Endothelial cell of umbilical vein (primary cell): ENCODE measurements around the gene AEBP1. TPM values are rescaled to one million over a fixed set of nuclear protein-coding genes. Genes with fewer than 3 reads are reported as not detected.

ENCODE experiments used
- BruUV-seq: library from RNA; stranded (reverse); fragments of 400-500 nt; replicated peaks from 2 replicates; lab custom pipeline; 2021; lab: Mats Ljungman, UMichigan
- CTCF ChIA-PET: fragments of 300-600, 350-600 bp; sonication (Branson Sonifier 250); formaldehyde crosslinking; loops from one replicate; lab custom pipeline; 2021; ENCODE audit warnings: antibody characterized with exemption, inconsistent platforms; lab: Charles Lee
- POLR2A ChIA-PET: fragments of 300-600, 350-600 bp; sonication (Branson Sonifier 250); formaldehyde crosslinking; loops from one replicate; lab custom pipeline; 2021; ENCODE audit warnings: antibody characterized with exemption, inconsistent platforms; lab: Charles Lee
- DNase-seq: peaks from one replicate; pipeline ENCODE4 v3.0.0-alpha.2; 2011; ENCODE audit warnings: low read depth, low spot score
- FAIRE-seq: peaks from 2 replicates; lab custom pipeline; 2011; peaks lifted over from hg19 to GRCh38; lab: Jason Lieb, UNC
- H2AFZ ChIP-seq: 2 replicates; pipeline ENCODE4 v1.6.0; 2012; ENCODE audit warnings: low read depth, low read length, control low read depth, inconsistent platforms
- H3K27ac ChIP-seq: 2 replicates; pipeline ENCODE4 v1.5.1; 2011; ENCODE audit warnings: low read depth, mild to moderate bottlenecking, control low read depth, low read length, moderate library complexity; ENCODE audit not compliant: insufficient read depth
- H3K27me3 ChIP-seq, 2 experiments: 2 replicates each; pipeline versions ENCODE4 v1.6.0 to v1.6.1; 2011; ENCODE audit warnings: low read length in 2 of 2, mixed read lengths in 1 of 2; ENCODE audit not compliant: control insufficient read depth in 2 of 2, insufficient read depth in 2 of 2
- H3K36me3 ChIP-seq, 2 experiments: 2 replicates in 1 of 2; 3 replicates in 1 of 2; pipeline ENCODE4 v1.5.1; 2011; ENCODE audit warnings: low read length in 2 of 2, mild to moderate bottlenecking in 1 of 2, moderate library complexity in 1 of 2; ENCODE audit not compliant: control insufficient read depth in 2 of 2, insufficient read depth in 2 of 2; ENCODE audit errors: extremely low read depth in 1 of 2
- H3K4me1 ChIP-seq: 3 replicates; pipeline ENCODE4 v1.5.1; 2011; ENCODE audit warnings: mild to moderate bottlenecking, low read length; ENCODE audit not compliant: control insufficient read depth, insufficient read depth; ENCODE audit errors: extremely low read depth
- H3K4me2 ChIP-seq: 2 replicates; pipeline ENCODE4 v1.6.1; 2011; ENCODE audit warnings: low read length, control low read depth, mixed read lengths; ENCODE audit not compliant: insufficient read depth
- H3K4me3 ChIP-seq, 3 experiments: fragments of 200-600 bp in 1 of 3; sonication (generic), shearing (Covaris generic) in 1 of 3; replicated peaks in 1 of 3; 2 replicates each; pipeline ENCODE4 v1.5.1; 2011 to 2016; ENCODE audit warnings: control low read depth in 3 of 3, low read length in 3 of 3, mild to moderate bottlenecking in 2 of 3, inconsistent platforms in 1 of 3, low read depth in 1 of 3, moderate library complexity in 1 of 3; ENCODE audit not compliant: insufficient read depth in 1 of 3
- H3K79me2 ChIP-seq: 2 replicates; pipeline ENCODE4 v1.6.0; 2012; ENCODE audit warnings: low read length, inconsistent platforms; ENCODE audit not compliant: control insufficient read depth, insufficient read depth
- H3K9ac ChIP-seq: replicated peaks from 2 replicates; pipeline ENCODE3; 2011; ENCODE audit warnings: low read length, control low read depth; ENCODE audit not compliant: insufficient read depth; ENCODE audit errors: extremely low read depth
- H3K9me1 ChIP-seq: replicated peaks from 3 replicates; pipeline ENCODE4 v1.6.0; 2011; ENCODE audit warnings: mild to moderate bottlenecking, low read length; ENCODE audit not compliant: control insufficient read depth, insufficient read depth; ENCODE audit errors: extremely low read depth
- H3K9me3 ChIP-seq: replicated peaks from 2 replicates; pipeline ENCODE4 v1.5.1; 2012; ENCODE audit warnings: low read length, inconsistent platforms; ENCODE audit not compliant: control insufficient read depth, insufficient read depth
- H4K20me1 ChIP-seq: replicated peaks from 2 replicates; pipeline ENCODE3; 2011; ENCODE audit warnings: mild to moderate bottlenecking, low read length; ENCODE audit not compliant: control insufficient read depth, insufficient read depth; ENCODE audit errors: extremely low read depth
- CTCF ChIP-seq, 2 donors: IDR thresholded peaks; 1 replicate in 1 of 2; 2 replicates in 1 of 2; pipeline ENCODE4 v1.5.1; 2011; ENCODE audit warnings: low read length in 2 of 2, mild to moderate bottlenecking in 2 of 2, moderate library complexity in 2 of 2, control low read depth in 1 of 2, inconsistent platforms in 1 of 2, low read depth in 1 of 2; ENCODE audit not compliant: insufficient read depth in 1 of 2; ENCODE audit errors: extremely low read depth in 1 of 2
- EZH2 ChIP-seq: IDR thresholded peaks from 2 replicates; pipeline ENCODE4 v1.6.1; 2012; ENCODE audit warnings: borderline replicate concordance, low read depth, mild to moderate bottlenecking, moderate library complexity, low read length, inconsistent platforms; ENCODE audit not compliant: severe bottlenecking
- FOS ChIP-seq: IDR thresholded peaks from 2 replicates; pipeline ENCODE4 v1.6.1; 2011; ENCODE audit warnings: mild to moderate bottlenecking, low read length, moderate library complexity, borderline replicate concordance; ENCODE audit not compliant: insufficient read depth
- GATA2 ChIP-seq: IDR thresholded peaks from 2 replicates; pipeline ENCODE4 v1.7.0; 2011; ENCODE audit warnings: low read depth, mild to moderate bottlenecking, moderate library complexity, mixed read lengths, low read length; ENCODE audit not compliant: insufficient read length, insufficient read depth
- JUN ChIP-seq: IDR thresholded peaks from 2 replicates; pipeline ENCODE4 v1.6.1; 2011; ENCODE audit warnings: borderline replicate concordance, low read depth; ENCODE audit not compliant: insufficient read length, insufficient read depth
- MYC ChIP-seq: IDR thresholded peaks from one replicate; pipeline ENCODE4 v1.6.1; 2011; ENCODE audit warnings: mild to moderate bottlenecking, low read depth, low read length
- POLR2A ChIP-seq: IDR thresholded peaks from 2 replicates; pipeline ENCODE4 v1.6.1; 2012; ENCODE audit warnings: low read depth, mild to moderate bottlenecking, control low read depth, low read length
- POLR2AphosphoS5 ChIP-seq: IDR thresholded peaks from 2 replicates; pipeline ENCODE4 v1.6.1; 2012; ENCODE audit warnings: low read depth, mild to moderate bottlenecking, control low read depth, low read length, moderate library complexity; ENCODE audit not compliant: insufficient read depth
- dilution Hi-C: fragments of 300-500 bp; cut with MboI; formaldehyde crosslinking; loops from one replicate; pipeline ENCODE4 v1.15.0; 2019; ENCODE audit warnings: low sequenced_read_pairs; ENCODE audit not compliant: extremely low pct_ligation_motif_present
- intact Hi-C: fragments of 100-400 bp; cut with micrococcal nuclease; formaldehyde crosslinking; loops from one replicate; pipeline ENCODE4 v1.10.0; 2022
- polyA plus RNA-seq, 4 experiments: library from polyadenylated mRNA; depleted of rRNA in 3 of 4; stranded (reverse) in 3 of 4; unstranded in 1 of 4; fragments of >200 nt; gene quantifications; 2 replicates each; pipeline versions ENCODE4 v1.2.1 to v1.2.3, GENCODE V29; 2011 to 2012; ENCODE audit warnings: missing spikeins in 1 of 4
- total RNA-seq: library from RNA; stranded (reverse); gene quantifications from 2 replicates; pipeline ENCODE4 v1.2.3, GENCODE V29; 2021
- TF ChIP-seq, protein P1 (sequence below): IDR thresholded peaks from 2 replicates; pipeline ENCODE4 v1.6.1; 2011; ENCODE audit not compliant: insufficient read depth, insufficient read length

The AEBP1 gene
- total and polyA plus RNA-seq, 2 donors (not counting 3 experiments of a cell fraction or from before 2014, with no cell fraction given) = 20.6 to 48.0 TPM

DNA sequence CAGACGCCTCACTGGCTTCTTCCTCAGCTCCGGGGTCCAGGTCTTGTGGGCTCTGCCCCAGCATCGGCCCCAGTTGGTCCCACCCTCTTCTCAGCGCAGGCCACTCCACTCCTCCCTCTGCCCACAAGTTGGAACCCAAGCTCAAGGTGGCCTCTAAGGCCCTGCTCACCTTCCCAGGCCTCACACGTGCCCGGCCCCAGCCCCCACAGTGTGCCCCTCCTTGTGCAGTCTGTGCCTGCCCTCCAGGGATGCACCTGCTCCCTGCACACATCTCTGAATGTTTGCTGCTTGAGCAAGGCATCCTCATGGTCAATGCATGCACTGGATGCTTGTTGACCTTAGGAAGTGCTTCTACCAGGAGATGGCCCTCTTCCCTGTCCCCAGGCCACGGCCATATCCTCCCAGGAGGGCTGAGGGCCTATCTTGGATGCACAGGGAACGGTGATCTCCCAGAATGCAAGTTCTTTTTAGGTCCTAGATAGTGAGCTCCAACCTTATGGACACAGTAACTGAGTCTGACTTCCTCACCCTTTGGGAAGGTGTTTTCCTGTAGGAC is 7.7 kb upstream of the AEBP1 start:
- Histone ChIP-seq H3K9me3 (no peaks in the 10 kb centered on the region), H3K4me1 (no peaks in the 10 kb centered on the region), H3K9ac (no peak overlapping the region), H3K79me2 (no peaks in the 10 kb centered on the region), H4K20me1 (no peaks in the 10 kb centered on the region), H3K4me3 (no peak overlapping the region), H3K27ac (no peak overlapping the region), H3K9me1 (no peaks in the 10 kb centered on the region), H3K27me3 (no peaks in the 10 kb centered on the region), H3K36me3 (no peaks in the 10 kb centered on the region), H2AFZ (no peak overlapping the region), H3K4me2 (no peak overlapping the region)
- ChIA-PET CTCF (interaction anchor here (1.0 to 1.3 kb wide), 2 partner anchors 13 to 18 kb away, joined by 3 to 4 read pairs; no protein-coding TSS in a partner anchor), POLR2A (no interaction called here)
- intact Hi-C loops (no loop called here), dilution Hi-C loops (no loop called here)
- TF ChIP-seq, protein P1, sequence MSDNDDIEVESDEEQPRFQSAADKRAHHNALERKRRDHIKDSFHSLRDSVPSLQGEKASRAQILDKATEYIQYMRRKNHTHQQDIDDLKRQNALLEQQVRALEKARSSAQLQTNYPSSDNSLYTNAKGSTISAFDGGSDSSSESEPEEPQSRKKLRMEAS = no peak
- TF ChIP-seq FOS (no peak), CTCF (IDR thresholded peaks at IDR 0.05; ENCODE audit: extremely low read depth in 1 of 2, insufficient read depth in 1 of 2, low read depth in 1 of 2, low read length in 2 of 2) (no peak), POLR2AphosphoS5 (no peak), POLR2A (no peak), EZH2 (no peak), MYC (no peak), JUN (no peak), GATA2 (no peak)
- no TSS peak for BruUV-seq
- FAIRE-seq (no peak), DNase-seq (no peak)
